AG09319 (cell line): Measurements from ENCODE around the gene SERGEF.

Source experiments
- DNase-seq: peaks from one replicate; pipeline ENCODE4 v3.0.0-alpha.2; 2010; ENCODE audit warnings: low read depth; ENCODE audit errors: extremely low read depth
- CTCF ChIP-seq: IDR thresholded peaks from 2 replicates; pipeline ENCODE4 v1.5.1; 2011; ENCODE audit warnings: low read depth, mild to moderate bottlenecking, inconsistent platforms, low read length, moderate library complexity

Gene SERGEF

GRCh38 chr11:18012122-18012905 lies 533 bp downstream of the SERGEF start:
- DNase-seq, result no peak
- no peak for TF ChIP-seq CTCF

GRCh38 chr11:18011633-18012032 lies 1.2 kb downstream of the SERGEF start:
- no peak for DNase-seq
- no peak for TF ChIP-seq CTCF

DNA sequence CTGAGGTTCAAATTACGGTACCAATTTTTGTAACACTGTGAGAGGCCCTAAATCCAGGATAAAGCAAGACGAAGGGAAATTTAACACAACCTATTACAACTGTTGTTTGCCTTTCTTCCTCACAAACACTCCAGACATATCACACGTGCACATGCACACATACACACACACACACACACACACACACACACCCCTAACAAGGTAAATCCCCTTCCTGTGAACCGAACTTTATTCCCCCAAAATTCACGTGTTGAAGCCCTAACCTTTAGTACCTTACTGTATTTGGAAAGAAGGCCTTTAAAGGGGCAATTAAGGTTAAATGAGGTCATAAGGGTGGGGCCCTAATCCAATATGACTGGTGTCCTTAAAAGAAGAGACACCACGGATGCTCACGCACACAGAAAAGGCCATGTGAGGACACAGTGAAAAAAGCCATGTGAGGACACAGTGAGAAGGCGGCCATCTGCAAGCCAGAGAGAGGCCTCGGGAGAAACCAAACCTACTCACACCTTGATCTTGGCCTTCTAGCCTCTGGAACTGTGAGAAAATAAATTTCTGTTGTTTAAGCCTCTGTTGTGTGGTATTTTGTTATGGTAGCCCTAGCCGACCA lies 1.8 kb downstream of the SERGEF start:
- TF ChIP-seq CTCF, result no peak
- DNase-seq, result no peak

DNA sequence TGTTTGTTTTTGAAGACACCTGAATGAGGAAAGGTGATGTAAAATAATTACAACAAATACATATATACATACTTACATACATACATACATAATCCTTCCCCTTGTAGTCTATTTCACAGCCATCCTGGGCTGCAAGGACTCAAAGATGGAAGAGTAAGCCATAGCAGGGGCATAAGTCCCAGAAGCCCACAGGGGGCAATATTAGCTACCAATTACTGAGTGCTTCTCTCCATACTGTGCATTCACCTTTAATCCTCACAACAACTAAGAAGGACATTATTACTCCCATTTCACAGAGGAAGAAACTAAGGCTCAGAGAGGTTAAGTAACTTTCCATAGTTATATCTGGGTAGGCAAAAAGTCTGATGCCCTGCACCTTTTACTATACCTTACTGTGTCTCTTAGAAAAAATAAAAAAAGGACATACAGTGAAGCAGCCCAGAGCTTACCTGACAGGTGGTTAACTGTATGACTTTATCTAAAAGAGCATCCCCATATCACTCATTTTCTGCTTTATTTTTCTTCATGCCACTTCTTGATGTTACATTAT lies 2.7 kb downstream of the SERGEF start:
- no peak for DNase-seq
- TF ChIP-seq CTCF, result no peak

DNA sequence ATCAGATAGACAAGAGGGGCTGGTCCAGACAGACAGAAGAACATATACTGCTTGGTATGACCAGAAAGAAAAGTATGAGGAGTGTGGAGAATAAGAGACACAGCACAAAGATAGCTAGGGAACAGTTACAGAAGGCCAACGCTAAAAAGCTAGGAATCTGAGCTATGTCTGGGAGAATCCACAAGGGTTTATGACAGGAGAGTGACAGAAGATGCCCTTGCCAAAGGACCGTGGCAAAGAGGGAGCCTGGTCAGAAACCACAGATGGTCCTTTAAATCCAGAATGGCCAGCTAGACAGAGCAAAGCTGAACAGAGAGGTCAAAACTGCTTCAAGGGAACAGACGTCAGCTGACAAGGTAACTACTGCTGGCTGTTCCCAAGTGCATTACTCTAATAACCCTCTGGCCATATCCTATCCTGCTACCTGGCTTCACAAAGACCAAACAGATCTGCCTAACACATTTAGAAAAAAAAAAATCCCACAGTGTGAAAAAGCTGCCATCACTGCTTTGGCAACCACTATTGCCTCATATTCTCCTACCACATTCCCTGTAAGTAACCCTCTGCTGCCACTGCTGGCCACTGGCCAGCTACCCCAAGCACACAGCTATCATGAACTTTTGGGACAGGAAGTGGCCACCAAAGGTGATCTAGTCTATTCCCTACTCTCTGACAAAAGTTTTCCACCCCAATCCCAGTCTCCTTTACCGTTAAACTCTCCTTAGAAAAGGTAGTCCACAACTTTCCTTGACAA lies 7.3 kb downstream of the SERGEF start:
- DNase-seq, result no peak

DNA sequence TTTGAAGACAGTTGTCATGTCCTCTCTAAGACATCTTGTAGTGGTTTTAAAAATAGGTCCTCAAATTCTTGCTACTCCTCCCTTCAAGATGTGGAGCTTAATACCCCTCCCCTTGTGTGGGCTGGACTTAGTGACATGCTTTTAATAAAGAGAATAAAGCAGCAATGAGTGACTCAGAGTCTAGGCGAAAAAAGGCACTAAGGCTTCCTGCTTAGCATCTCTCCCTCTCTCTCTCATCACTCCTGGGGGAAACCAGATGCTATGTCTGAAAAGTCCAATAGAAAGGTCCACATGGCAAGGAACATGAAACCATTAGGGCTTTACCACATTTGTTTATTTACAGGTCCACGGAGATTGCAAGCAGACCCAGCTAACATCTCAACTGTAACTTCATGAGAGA lies 11.7 kb downstream of the SERGEF start:
- DNase-seq, result peak; percentile 59
- no peak for TF ChIP-seq CTCF

More for the DNA sequence above, 7.3 kb downstream of the SERGEF start:
- TF ChIP-seq CTCF, result no peak
